ENCODE results near the gene POGLUT2.

- TF ChIP-seq CTCF (IDR thresholded peaks at IDR 0.05; ENCODE audit: extremely low read depth in 1 of 2, insufficient read depth in 1 of 2, low read depth in 1 of 2, low read length in 2 of 2) (no peak), POLR2AphosphoS5 (IDR thresholded peaks at IDR 0.05; ENCODE audit: insufficient read depth, low read depth, low read length) (no peak), MAX (IDR thresholded peaks at IDR 0.05; ENCODE audit: insufficient read depth, insufficient read length) (no peak), POLR2A (IDR thresholded peaks at IDR 0.05; ENCODE audit: low read depth, low read length) (no peak), MYC (IDR thresholded peaks at IDR 0.05; ENCODE audit: low read depth, low read length) (no peak), EZH2 (IDR thresholded peaks at IDR 0.05; ENCODE audit: borderline replicate concordance, low read depth, low read length, severe bottlenecking) (no peak), JUN (IDR thresholded peaks at IDR 0.05; ENCODE audit: borderline replicate concordance, insufficient read depth, insufficient read length, low read depth) (no peak)
These were observed 809 bp upstream of the POGLUT2 start for GRCh38 chr13:102799426-102800144.
